GM10266 (cell line): ENCODE measurements around the gene CSTB.

Experiments
- DNase-seq: peaks from one replicate; pipeline ENCODE4 v3.0.0; 2012; ENCODE audit errors: extremely low spot score
- TF ChIP-seq, protein P1 (sequence below): IDR thresholded peaks from 2 replicates; pipeline ENCODE4 v1.5.1; 2012; ENCODE audit warnings: mild to moderate bottlenecking, low read depth; ENCODE audit not compliant: control insufficient read depth, insufficient read depth; ENCODE audit errors: missing control alignments

CSTB gene

DNA sequence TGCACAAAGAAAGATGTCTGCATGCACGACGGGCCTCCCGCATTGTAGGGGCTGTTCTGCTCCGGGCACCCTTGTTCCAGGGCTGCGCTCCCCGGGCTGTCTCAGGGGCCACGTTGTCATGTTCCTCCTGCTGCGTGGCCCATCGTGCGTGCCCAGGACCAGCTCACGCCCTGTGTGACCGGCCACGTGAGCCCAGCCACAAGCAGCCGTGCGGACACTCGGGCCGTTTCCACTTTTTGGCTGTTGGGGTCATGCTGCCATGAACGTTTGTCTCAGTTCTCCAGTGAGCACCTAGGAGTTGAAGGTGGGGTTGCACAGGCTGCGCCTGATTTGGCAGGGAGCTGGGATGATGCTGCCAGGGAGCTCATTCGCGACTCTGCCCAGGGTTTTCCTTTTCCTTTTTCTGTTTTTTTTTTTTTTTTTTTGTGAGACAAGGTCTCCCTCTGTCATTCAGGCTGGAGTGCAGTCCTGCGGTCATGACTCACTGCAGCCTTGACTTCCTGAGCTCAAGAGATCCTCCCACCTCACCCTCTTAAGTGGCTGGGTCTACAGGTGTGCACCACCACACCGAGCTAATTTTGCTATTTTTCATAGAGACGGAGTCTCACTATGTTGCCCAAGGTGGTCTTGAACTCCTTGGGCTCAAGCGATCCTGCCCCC is 39.8 kb downstream of the CSTB start:
- no peak for DNase-seq
- TF ChIP-seq, protein P1, sequence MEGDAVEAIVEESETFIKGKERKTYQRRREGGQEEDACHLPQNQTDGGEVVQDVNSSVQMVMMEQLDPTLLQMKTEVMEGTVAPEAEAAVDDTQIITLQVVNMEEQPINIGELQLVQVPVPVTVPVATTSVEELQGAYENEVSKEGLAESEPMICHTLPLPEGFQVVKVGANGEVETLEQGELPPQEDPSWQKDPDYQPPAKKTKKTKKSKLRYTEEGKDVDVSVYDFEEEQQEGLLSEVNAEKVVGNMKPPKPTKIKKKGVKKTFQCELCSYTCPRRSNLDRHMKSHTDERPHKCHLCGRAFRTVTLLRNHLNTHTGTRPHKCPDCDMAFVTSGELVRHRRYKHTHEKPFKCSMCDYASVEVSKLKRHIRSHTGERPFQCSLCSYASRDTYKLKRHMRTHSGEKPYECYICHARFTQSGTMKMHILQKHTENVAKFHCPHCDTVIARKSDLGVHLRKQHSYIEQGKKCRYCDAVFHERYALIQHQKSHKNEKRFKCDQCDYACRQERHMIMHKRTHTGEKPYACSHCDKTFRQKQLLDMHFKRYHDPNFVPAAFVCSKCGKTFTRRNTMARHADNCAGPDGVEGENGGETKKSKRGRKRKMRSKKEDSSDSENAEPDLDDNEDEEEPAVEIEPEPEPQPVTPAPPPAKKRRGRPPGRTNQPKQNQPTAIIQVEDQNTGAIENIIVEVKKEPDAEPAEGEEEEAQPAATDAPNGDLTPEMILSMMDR: no peak

GRCh38 chr21:43735236-43736091 is 40.6 kb downstream of the CSTB start:
- TF ChIP-seq, protein P1: no peak
- no peak for DNase-seq

DNA sequence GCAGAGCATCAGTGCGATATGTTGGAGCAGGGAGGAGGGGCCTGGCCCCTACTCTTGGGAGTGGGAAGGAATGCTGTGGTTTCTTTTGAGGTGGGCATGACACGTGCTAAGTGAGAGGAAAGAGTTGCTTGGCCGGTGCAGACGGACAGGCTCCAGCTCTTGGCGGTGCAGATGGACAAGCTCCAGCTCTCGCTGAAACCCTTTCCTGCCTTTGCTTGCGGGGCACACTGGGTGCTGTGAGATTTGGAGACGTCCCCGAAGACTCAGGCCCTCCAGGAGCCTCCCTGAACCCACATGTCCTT is 41.2 kb downstream of the CSTB start:
- no peak for DNase-seq
- TF ChIP-seq, protein P1: no peak

DNA sequence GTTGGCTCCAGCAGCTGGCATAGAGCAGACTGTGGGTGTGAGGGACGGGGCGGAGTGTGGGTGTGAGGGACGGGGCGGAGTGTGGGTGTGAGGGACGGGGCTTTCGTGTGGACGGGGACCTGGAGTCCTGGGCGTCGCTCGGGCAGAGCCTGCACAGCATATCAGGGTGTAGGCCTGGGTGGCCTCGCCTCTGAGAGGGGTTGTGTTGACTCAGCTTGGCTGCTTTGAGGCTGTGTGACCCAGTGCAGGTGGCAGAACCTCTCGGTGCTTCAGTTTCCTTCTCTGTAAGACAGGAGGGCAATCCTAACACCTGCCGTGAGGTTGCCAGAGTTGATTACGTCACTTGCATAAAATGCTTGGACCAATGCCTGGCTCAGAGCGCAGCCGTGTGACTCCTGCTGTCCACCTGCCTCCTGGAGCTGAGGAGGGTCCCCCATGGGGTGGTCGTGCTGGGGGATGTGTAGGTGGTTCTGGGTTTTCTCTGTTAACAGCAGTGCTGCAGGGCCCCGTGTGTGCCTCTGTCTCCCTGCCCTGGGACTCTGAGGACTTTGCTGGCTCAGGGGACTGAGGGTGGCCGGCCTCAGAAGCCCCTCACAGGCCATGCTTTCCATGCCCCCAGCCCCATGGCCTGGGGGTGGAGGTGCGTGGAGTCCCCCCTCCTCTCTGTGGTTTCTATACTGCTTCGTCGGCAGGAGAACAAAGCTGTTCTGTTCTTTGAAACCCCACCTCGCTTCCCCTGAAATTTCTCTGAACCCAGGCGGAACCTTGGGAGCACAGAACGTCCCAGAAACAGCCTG is 41.8 kb downstream of the CSTB start:
- DNase-seq: no peak
- TF ChIP-seq, protein P1: no peak

DNA sequence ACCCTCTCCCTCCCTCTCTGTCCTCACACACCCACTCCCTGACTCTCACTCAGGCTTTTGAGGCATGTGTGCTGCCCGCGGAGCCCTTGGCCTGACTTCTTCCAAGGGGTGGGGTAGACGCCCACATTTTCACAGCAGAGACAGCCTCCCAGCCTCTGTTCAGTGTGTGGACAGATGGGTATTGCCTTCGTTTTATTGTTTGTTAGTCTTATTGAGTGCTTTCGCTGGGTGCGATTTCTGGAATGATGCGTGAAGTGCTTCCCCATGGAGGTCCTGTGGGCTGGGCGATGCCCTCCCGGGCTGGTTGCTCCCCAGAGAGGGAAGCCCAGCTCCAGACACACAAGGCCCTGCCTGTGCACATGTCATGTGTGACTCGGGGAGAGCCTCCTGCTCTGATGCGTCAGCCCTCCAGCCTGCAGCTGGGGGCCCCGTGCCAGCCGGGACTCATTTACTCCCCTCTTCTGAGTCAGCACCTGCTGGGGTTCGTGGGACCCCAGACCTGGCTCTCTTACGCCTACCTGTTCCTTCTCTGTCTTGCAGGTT is 42.5 kb downstream of the CSTB start:
- DNase-seq: no peak
- TF ChIP-seq, protein P1: no peak

GRCh38 chr21:43733060-43733459 is 43.0 kb downstream of the CSTB start:
- TF ChIP-seq, protein P1: no peak
- DNase-seq: no peak
